COLO829 (cell line): ENCODE data around the gene VPS16.

ENCODE experiments used
- DNase-seq: peaks from one replicate; pipeline ENCODE4 v3.0.0; 2012; ENCODE audit warnings: low spot score

The VPS16 gene

DNA sequence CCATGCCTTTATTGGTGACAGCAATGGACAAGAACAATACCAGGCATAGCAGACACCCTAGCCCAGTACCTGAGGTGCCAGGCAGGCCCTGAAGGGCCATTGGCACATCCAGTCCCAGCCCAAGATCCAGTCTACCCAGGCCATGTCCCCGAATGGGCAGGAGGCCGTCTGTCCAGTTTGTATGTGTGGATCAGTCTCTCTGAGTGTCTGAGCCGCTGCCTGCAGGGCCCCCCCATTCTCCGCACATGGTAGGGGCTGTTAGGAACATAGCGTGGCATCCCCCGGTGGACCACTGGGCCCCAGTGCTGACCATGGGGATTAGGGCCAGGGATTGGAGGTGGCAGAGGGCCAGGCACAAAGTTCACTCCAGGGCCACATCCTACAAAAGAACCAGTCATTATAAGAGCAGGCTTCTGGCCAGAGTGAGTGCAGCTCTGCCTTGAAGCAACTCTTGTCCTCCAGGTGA is 5.2 kb upstream of the VPS16 start:
- DNase-seq, result no peak

DNA sequence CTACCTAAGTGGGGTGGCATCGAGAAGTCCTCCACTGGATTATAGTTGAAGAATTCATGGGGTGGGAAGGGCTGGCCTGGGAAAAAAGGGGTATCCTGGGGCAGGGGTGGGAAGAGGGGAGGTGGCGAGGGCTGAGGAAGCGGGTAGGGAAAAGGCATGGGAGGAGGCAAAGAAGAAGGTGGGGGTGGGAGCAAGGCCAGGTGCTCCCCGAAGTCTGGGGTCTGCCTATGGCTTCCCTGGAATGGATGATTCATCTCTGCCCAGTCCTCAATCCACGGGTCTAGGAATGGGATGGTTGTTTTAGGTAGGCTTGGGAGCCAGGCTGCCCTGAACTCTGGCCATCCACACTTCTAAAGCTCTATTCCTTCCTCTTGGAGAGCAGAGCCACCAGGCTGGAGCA is 4.5 kb upstream of the VPS16 start:
- DNase-seq, result no peak

DNA sequence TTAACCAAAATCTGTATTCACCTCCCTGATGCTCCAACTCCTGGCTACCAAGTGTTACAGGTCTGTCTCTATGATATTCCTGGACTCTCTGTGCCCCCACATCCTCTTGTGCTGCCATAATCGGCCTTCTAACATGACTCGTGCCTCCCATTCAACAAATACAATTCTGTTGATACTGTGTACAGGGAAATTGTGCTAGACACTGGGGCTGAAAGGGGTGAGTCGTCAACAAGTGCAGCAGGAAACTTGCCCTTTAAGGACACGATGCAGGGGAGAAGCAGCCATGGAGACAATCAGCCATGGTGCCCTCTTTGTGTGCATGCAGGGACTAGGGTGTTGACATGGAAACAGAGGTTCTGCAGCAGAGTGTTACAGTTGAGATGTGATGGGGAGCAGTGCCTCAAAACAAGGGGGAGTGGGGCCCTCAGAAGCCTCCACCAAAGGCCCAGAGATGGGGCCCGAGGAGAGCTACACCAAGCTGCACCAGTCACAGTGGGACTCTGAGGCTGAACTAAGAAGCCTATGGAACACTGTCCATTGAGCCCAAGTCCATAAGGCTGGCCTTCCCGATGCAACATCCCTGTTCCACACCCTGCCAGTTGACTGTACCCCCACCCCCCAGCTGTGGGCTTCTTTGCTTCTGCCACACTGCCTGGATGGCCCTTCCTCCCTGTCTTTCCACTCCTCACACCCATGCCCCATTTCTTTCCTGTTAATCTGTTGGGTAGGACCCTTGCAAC is 3.2 kb upstream of the VPS16 start:
- no peak for DNase-seq

DNA sequence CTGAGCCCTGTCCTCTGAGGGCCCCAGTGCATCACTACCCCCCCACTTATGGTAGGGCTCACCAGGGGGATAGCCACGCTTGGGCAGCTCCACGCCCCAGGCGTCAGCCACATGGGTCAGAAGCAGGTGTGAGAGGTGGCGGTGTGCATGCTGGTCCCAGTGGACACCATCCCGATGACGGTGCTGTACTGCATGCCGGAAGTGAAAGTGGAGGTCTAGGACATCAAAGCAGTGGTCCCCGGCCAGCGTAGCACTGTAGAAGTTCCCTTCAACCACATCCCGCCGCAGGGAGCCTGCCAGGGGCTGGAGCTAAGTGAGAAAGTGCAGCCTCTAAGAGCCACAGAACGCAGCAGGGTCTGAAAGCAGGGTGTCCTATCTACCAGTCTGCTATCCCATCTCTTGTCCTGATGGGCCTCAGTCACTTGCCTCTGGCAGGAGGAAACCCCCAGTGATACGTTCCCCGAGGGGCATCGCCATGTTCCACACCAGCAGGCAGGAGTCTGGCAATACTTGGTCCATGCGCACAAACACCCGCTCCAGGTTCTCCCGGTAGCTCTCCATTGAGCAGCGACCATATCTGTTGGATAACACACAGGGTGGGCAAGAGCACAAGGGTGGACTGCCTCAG is 2.3 kb upstream of the VPS16 start:
- DNase-seq, result no peak

DNA sequence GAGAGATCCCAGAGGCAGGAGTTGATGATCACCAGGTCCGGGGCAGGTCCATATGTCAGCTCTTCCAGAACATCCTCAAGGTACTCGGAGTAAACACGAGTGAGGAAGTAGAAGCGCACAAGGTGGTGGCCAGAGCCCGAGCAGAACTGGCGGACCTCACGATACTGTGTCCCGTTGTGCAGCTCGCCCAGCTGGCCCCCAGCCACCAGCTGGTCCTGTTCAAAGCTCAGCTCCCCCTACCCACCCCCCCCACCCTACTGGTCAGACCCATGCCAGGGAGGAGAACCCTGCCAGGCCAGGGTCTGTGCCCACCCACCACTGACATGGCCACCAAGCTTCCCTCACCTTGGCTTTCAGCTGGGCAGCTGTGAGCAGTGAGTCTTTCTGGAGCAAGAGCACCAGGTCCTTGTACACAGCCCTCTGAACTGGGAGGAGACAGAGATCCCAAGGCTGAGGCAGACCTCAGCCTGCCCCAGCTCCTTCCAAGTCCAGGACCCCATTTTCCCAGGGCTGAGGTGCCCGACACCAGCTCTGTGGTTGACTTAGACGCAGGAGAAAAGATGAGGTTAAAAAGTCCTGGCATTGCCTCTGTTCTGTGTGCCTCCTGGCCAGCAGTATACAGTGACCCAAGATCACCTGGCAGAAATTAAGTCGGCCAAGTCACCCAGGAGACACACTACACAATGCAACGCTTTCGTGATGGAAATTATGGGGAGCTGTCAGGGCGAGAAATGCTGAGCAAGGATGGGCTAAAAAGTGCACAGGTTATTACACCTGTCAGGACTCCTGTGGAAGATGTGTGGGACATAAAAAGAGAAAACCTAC is 1.5 kb upstream of the VPS16 start:
- DNase-seq, result no peak

DNA sequence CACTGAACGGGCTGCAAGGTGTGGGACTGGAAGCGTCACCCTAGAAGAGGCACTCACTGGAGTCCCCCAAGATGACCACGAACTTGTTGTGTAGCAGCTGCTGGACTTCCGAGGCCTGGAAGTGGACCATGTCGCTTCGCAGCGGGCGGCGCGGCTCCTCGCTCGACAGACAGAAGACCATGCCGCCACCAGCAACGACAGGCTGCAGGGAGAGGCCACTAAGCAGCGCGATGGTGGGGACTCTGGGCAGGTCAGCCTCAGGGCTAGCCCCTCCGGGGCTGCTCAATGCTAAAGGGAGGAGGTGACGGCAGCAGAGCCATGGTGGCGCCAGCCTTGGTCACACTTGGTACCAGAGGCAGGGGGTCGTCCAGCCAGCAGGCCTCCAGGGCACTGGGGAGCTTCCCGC is 810 bp upstream of the VPS16 start:
- no peak for DNase-seq

DNA sequence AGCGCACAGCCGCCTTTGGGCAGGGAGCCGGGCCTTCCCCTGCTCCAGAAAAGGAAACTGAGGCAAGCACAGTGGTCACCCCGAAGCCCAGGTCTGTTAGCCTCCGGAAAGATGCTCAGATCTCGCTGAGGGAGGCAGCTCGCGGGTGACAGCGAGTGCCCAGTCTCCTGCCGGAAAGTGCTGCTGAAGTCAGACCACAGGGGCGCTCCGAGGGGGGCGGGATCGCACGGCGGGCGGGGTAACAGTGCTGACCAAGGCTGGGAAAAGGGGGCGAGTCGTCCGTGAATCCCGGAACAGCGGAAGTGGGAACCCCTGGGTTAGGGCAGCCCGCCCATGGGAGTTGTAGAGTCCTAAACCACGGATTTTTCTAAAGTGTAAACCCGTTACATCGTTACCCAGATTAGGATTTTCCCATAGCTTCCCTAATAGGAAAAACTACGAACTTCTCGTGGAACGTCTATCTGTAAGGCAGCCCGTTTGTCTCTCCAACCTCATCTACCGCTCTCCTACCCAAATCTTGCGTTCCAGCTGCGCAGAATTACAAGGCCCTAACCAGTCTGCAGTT is 504 bp downstream of the VPS16 start:
- DNase-seq, result no peak

DNA sequence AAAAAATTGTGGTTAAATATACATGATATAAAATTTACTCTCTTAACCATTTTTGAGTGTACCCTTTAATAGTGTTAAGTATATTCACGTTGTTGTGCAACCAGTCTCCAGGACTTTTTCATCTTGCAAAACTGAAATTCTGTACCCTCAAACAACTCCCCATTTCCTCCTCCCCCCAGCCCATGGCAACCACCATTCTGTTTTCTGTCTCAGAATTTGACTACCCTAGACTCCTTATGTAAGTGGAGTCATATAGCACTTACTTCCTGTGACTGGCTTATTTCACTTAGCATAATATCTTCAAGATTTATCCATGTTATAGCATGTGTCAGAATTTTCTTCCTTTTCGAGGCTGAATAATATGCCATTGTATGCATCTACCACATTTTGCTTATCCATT is 5.1 kb downstream of the VPS16 start:
- no peak for DNase-seq

DNA sequence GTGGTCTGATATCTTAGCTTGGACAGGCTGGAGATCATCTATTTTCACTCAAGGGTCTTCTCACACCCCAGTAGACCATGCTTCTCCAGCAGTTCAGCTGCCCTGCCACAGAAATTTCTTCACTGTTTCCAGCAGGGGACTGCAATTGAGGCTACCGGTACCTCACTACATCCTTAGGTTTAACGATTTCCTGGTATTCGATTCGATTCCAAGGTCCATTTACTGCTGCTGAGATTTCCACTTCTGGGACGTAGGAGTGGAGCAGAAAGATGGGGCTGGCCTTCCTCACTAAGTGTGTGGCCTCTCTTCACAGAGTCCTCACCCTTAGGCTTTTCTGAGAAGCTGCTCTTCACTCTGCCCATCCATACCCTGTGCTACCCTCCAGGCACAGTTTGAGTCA is 6.2 kb downstream of the VPS16 start:
- no peak for DNase-seq

DNA sequence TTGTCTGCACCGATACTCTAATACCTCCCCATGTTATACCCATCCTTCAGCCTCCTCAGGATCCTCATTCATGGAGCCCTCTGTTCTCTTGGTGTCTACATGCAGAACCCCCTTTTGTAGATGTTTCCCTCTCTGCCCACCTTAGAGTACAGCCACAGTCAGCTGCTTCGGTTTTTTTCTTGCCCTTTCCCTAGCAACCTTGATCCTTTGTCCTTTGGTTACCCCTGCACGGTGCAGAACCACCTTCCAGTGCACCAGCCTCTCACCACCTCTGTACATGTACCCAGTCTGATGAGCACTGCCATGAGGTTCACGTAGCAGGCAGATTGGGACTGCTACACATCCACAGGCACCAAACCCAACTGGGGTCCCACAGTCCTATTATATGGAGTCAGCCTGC is 7.3 kb downstream of the VPS16 start:
- DNase-seq, result no peak

DNA sequence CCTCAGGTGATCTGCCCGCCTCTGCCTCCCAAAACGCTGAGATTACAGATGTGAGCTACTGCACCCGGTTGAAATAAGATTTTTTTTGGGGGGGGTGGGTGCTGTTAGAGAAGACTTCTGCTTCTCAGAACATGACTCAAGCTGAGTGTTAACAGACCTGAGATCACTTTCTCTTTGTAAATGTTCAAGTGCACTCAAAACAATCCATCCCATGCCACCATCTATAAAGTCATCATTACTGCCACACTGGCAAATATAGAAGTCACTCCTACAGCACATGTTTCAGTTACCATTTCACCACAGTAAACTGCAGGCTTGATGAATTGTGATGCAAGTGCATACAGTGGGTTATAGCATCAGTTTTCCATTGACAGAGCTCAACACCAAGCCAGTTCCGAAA is 9.0 kb downstream of the VPS16 start:
- DNase-seq, result no peak

DNA sequence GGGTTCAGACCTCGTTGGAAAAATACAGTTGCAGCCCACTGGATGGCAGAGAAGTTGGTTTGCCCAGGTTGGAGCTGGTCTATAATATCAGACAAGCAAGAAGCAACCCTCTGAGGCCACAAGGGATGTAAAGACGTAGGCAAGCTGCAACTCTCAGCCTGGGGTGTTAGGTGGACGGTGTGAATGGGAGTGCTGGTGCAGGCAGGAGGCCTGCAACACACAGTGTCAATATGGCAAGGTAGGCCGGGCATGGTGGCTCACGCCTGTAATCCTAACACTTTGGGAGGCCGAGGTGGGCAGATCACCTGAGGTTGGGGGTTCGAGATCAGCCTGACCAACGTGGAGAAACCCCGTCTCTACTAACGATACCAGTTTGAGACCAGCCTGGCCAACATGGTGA is 10.5 kb downstream of the VPS16 start:
- no peak for DNase-seq

DNA sequence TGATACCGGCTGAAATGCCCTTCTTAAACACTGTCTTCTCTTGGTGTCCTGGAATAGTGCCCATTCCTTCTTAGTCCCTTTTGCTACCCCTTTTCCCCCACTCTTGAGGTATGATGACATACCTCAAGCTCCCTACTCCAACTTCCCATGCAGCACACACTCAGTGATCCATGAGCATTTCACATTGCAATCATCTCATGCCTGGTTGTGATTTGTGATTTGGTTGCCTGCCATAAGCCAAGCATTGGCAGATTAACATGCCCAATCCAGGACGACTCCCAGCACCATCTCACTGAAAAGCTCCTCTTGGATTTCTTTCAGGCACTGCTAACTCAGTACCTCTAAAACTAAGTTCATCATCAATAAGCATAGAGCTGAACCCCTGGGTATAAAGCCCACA is 18.0 kb downstream of the VPS16 start:
- no peak for DNase-seq

DNA sequence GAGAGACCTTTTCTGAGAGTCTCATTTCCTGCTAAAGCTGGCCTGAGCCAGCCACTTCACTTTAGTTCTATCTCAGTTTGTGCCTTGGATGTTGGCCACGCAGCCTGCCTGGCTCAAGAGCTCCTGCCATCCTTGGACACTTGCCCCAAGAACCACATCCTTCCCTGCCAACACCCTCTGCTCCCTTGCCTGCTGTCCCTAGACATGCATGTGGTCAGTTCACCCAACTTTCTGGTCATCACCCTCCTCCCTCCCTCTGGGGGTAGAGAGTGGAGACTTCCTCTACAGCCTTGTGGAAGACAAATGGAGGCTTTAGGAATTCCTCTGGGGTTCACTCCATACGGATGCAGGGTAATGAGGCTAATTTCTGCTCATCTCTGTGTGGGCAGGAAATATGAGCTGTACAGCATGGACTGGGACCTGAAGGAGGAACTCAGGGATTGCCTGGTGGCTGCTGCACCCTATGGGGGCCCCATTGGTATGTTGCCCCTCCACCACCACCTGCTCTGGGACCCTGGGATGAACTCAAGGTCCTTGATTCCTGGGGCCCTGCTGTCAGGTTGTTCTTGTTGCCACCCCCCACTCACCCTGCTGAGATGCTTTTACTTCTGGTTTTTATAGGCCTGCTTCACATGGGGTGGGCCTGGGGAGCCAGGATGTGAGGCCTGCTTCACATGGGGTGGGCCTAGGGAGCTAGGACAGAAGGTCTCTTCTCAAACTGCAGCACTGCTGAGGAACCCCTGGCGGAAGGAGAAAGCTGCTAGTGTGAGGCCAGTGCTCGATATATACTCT is 19.0 kb downstream of the VPS16 start:
- DNase-seq, result no peak

DNA sequence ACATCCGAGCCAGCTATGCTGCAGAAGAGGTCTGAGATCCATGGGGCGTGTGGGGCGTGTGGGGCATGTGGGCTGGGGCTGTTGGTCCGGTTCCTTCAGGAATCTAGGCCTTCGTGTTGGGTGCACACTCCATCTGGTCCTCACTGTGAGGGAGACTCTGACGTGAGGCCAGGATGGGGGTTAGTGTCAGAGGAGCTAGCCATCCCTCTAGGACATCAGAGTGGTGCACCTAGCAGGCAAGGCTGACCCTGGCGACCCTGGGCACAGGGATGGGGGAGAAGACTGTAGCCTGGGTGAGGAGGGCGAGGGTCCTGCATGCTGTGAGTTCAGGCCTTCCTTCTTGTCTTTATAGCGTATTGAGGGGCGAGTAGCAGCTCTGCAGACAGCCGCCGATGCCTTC is 24.1 kb downstream of the VPS16 start:
- DNase-seq, result no peak

DNA sequence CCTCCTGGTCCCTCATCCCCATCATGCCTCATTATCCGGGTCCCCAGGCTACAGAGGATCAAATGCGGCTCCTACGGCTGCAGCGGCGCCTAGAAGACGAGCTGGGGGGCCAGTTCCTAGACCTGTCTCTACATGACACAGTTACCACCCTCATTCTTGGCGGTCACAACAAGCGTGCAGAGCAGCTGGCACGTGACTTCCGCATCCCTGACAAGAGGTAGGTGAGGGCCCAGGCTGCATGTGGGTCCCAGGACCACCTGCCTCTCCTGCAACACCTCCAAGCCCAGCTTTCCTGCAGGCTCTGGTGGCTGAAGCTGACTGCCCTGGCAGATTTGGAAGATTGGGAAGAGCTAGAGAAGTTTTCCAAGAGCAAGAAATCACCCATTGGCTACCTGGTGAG is 24.6 kb downstream of the VPS16 start:
- no peak for DNase-seq

DNA sequence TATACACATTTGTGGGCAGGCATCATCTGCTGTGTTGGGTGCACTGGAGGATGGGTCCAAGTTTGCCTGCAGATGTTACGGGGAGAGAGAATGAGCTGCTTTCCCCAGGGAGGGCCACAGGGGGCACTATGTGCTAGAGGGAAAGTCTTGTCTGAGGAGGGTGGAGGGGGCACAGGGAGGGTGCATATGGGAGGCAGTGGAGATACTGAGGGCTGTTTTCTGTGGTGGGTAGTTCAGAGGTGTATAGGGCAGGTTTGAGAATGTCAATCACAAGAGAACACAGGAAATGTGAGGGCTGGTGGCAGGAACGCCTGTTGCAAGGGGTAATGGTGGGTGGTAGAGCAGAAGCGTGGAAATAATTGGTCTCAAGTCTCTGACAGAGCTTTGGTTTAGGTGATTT is 25.1 kb downstream of the VPS16 start:
- DNase-seq, result no peak

DNA sequence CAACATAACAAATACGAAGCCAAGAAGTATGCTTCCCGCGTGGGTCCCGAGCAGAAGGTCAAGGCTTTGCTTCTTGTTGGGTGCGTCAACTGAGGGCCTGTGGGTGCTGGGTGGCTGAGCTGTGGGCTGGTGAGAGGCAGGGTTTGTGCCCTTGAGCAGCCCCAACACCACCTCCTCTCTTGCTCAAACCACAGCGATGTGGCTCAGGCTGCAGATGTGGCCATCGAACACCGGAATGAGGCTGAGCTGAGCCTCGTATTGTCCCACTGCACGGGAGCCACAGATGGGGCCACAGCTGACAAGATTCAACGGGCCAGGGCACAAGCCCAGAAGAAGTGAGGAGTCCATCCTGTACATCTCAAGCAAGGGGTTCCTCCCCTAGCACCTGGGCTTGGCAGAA is 25.7 kb downstream of the VPS16 start:
- DNase-seq, result no peak

DNA sequence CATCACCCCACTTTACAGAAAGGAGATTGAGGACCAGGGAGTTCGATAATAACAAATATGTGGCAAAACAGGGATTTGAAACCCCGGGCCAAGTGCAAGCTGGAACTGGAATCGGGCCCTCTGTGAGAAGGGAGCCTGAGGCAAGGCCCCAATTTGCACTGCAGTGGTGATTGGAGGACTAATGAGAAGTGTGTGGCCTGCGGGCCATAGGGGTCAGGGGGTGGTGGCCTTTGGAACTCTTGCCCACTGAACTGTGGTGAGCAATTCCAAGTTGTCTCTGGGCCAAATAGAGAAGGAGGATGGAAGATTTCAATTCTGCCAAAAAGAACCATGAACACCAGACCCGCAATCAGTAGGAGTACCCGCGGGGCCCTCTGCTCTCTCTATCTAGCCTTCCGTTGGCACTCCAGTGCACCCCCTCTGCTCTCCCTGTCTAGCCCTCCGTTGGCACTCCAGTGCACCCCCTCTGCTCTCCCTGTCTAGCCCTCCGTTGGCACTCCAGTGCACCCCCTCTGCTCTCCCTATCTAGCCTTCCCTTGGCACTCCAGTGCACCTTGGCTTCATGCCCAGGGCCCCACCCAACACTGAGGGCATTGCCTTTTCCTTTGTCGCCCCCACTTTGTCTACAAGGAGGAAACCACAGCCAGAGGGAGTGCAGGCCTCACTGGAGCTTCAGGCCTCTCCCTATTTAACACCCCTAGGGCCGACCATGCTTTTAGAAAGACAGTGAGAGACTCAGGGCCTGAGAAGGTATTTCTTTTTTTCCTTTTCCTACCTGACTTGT is 26.7 kb downstream of the VPS16 start:
- DNase-seq, result no peak

DNA sequence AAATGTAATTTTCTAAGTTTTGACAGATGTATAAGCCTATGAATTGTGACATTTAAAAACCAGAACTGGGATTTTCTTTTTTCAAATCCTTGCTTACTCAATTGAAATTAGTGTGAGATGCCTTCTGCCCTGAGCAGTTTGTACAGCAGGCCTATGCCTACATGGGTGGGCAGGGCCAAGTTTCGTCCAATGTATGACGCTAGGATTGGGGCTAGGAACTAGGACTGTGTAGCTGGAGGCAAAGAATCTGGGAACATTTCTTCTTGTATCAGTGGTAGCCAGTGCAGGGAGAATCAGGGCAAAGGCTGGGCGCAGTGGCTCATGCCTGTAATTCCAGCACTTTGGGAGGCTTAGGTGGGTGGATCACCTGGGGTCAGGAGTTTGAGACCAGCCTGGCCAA is 28.8 kb downstream of the VPS16 start:
- DNase-seq, result no peak

DNA sequence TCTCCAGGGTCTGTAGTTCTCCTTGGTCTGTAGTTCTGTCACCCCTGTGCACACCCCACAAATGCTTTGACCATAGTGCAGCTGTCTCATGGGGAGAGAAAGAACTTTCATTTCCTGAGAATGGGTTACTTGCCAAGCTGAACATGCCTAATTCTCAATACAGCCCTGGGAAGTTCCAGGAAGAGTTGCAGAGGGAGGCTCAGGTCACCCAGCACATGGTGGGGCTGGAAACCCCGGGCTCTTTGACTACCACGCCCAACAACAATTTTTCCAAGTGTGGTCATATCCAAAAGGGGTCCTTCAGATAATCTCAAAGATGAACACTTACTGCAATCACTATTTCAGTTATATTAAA is 30.5 kb downstream of the VPS16 start:
- no peak for DNase-seq
